ENCODE data around the gene FBXO42.

Gene FBXO42

GRCh38 chr1:16351994-16352841 lies at the start of gene FBXO42:
FBXO42 (minus strand) TSS chr1:16352480; CDS start chr1:16315418, 37,062 bp downstream.
- peak; percentile 98 for DNase-seq

GRCh38 chr1:16398371-16398953 lies 46.2 kb upstream of the FBXO42 start:
- no peak for DNase-seq

GRCh38 chr1:16397120-16397519 lies 44.8 kb upstream of the FBXO42 start:
- DNase-seq: peak; percentile 46

- DNase-seq: no peak
Measured at GRCh38 chr1:16396591-16396990, 44.3 kb upstream of the FBXO42 start.

- DNase-seq: no peak
Measured at GRCh38 chr1:16394977-16395376, 42.7 kb upstream of the FBXO42 start.

- DNase-seq: no peak
Measured at GRCh38 chr1:16393570-16394521, 41.6 kb upstream of the FBXO42 start.

- DNase-seq: no peak
Measured at GRCh38 chr1:16392740-16393569, 40.7 kb upstream of the FBXO42 start.

GRCh38 chr1:16391411-16391810 lies 39.1 kb upstream of the FBXO42 start:
- peak; percentile 39 for DNase-seq

- DNase-seq: peak; percentile 67
Measured at GRCh38 chr1:16387201-16388188, 35.2 kb upstream of the FBXO42 start.

- DNase-seq: peak; percentile 22
Measured at GRCh38 chr1:16386454-16387113, 34.3 kb upstream of the FBXO42 start.

- DNase-seq: no peak
Measured at GRCh38 chr1:16385659-16386453, 33.6 kb upstream of the FBXO42 start.

GRCh38 chr1:16383888-16384287 lies 31.6 kb upstream of the FBXO42 start:
- DNase-seq: no peak

GRCh38 chr1:16380868-16381267 lies 28.6 kb upstream of the FBXO42 start:
- DNase-seq: no peak

GRCh38 chr1:16378443-16378842 lies 26.2 kb upstream of the FBXO42 start:
- no peak for DNase-seq

- DNase-seq: no peak
Measured at GRCh38 chr1:16376971-16377370, 24.7 kb upstream of the FBXO42 start.

GRCh38 chr1:16375521-16376340 lies 23.5 kb upstream of the FBXO42 start:
- no peak for DNase-seq

GRCh38 chr1:16374266-16374665 lies 22.0 kb upstream of the FBXO42 start:
- DNase-seq: no peak

GRCh38 chr1:16372535-16373285 lies 20.4 kb upstream of the FBXO42 start:
- no peak for DNase-seq

All from suppressor macrophage treated with lipopolysaccharide for 4 hours (primary cell).